Measurements from ENCODE around the gene SEMA7A. TPM values are rescaled to one million over a fixed set of nuclear protein-coding genes. Genes with fewer than 3 reads are reported as not detected.
A peak's percentile ranks its signal among the peaks of the same experiment; 100 is the strongest.

SEMA7A gene
- total and polyA plus RNA-seq, 4 experiments from 2014 or later = 0.10 to 1.9 (median 1.2) TPM; not detected in 1

DNA sequence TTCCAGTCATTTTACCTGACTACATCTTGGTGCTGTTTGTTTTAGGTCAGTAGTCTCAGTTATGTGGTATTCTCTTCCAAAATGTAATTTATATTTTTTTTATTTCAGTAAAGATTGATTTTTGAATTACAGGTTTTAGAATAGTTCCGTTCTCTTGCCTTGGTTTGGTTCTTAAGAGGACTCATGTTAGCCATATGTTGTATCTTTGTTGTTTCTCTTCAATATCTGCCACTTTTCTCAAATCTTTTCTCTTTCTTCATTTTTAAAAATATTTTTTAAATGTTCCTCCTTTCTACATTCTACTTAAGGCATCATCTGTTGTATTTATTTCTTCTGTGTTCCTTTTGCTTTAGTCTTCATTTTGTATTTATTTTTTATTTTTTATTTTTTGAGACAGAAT lies 32.8 kb upstream of the SEMA7A start:
- Histone ChIP-seq H3K36me3 (ENCODE audit: insufficient read depth, low read length) (no peaks in the 10 kb centered on the region), H3K27ac (ENCODE audit: low read depth, low read length) (no peak overlapping the region), H3K4me1 (ENCODE audit: insufficient read depth, low read length) (peaks cover 29% of the 10 kb centered on the region), H3K4me3 (ENCODE audit: low read length in 2 of 2) (no peak overlapping the region), H3K27me3 (ENCODE audit: insufficient read depth, low read length) (no peaks in the 10 kb centered on the region), H3K9me3 (ENCODE audit: control insufficient read depth in 1 of 2, low read length in 2 of 2) (no peaks in the 10 kb centered on the region)
- intact Hi-C loops (cut with micrococcal nuclease) = no loop called here
- POLR2A ChIA-PET (ENCODE audit: partially characterized antibody) = no interaction called here
- H3K4me1 Mint-ChIP-seq = peaks cover 21 to 27% (median 24%) of the 10 kb centered on the region in 4 donors
- no peaks in the 10 kb centered on the region for H3K9me3 Mint-ChIP-seq
- no peak overlapping the region for H3K4me3 Mint-ChIP-seq
- H3K27ac Mint-ChIP-seq = no peak overlapping the region
- CTCF ChIA-PET (ENCODE audit: partially characterized antibody) = no interaction called here
- DNase-seq = no peak
- H3K27me3 Mint-ChIP-seq = no peaks in the 10 kb centered on the region
- H3K36me3 Mint-ChIP-seq = peaks cover 13 to 27% of the 10 kb centered on the region in 2 donors

DNA sequence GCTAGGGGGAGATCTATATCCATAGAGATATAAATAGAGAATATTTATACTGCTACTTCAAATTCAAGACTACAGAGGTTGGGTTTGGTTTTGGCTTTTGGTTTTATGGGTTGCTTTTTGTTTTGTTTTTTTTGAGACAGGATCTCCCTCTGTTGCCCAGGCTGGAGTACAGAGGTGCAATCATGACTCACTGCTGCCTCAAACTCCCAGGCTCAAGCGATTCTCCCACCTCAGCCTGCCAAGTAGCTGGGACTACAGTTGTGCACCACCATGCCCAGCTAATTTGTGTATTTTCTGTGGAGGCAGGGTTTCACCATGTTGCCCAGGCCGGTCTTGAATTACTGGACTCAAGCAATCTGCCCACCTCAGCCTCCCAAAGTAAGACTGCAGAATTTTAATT lies 31.1 kb upstream of the SEMA7A start:
- Mint-ChIP-seq H3K4me3 (no peak overlapping the region), H3K27me3 (no peaks in the 10 kb centered on the region), H3K9me3 (no peaks in the 10 kb centered on the region), H3K36me3 (peaks cover 17 to 21% of the 10 kb centered on the region in 2 donors), H3K4me1 (peaks cover 28 to 40% (median 35%) of the 10 kb centered on the region in 4 donors), H3K27ac (peak overlapping the region in 1 of 7 donors; percentile 29)
- Histone ChIP-seq H3K27me3 (ENCODE audit: insufficient read depth, low read length) (no peaks in the 10 kb centered on the region), H3K27ac (ENCODE audit: low read depth, low read length) (no peak overlapping the region), H3K9me3 (ENCODE audit: control insufficient read depth in 1 of 2, low read length in 2 of 2) (no peaks in the 10 kb centered on the region), H3K36me3 (ENCODE audit: insufficient read depth, low read length) (no peaks in the 10 kb centered on the region), H3K4me1 (ENCODE audit: insufficient read depth, low read length) (peaks cover 38% of the 10 kb centered on the region), H3K4me3 (ENCODE audit: low read length in 2 of 2) (no peak overlapping the region)
- ChIA-PET POLR2A (ENCODE audit: partially characterized antibody) (interaction anchor here (0.6 kb wide), 1 partner anchor 10 kb away, joined by 3 read pairs; no protein-coding TSS in a partner anchor), CTCF (ENCODE audit: partially characterized antibody) (no interaction called here)
- no peak for DNase-seq
- intact Hi-C loops (cut with micrococcal nuclease) = no loop called here

DNA sequence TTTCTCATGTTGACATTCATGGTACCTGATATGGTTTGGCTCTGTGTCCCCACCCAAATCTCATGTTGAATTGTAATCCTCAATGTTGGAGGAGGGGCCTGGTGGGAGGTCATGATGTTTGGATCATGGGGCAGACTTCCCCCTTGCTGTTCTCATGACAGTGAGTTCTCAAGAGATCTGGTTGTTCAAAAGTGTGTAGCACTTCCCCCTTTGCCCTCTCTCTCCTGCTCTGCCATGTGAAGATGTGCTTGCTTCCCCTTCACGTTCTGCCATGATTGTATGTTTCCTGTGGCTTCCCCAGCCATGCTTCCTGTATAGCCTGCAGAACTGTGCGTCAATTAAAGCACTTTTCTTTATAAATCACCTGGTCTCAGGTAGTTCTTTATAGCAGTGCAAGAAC lies 30.5 kb upstream of the SEMA7A start:
- intact Hi-C loops (cut with micrococcal nuclease) = no loop called here

DNA sequence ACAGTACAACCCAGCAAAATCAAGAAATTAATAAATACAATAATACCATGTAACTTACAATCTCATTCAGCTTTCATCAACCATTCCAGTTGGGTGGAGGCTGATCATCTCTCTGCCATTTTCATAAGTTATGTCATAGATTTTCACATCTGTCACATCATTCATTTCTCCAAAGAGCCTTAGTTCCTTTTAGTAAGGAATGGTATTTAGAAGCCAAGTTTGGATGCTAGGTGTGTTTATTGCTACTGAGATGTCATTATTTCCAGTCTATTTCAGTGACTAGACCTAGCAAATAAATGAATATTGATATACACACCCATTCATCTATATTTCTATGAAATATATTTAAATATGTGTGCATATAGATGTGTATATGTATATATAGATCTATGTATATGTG lies 29.9 kb upstream of the SEMA7A start:
- H3K27me3 ChIP-seq (ENCODE audit: insufficient read depth, low read length) = no peaks in the 10 kb centered on the region
- ChIA-PET CTCF (ENCODE audit: partially characterized antibody) (no interaction called here), POLR2A (ENCODE audit: partially characterized antibody) (no interaction called here)
- DNase-seq = no peak
- no peaks in the 10 kb centered on the region for H3K36me3 ChIP-seq (ENCODE audit: insufficient read depth, low read length)
- Mint-ChIP-seq H3K4me1 (peaks cover 30 to 46% (median 40%) of the 10 kb centered on the region in 4 donors), H3K27ac (peak overlapping the region in 1 of 7 donors; percentile 60), H3K36me3 (peaks cover 13 to 23% of the 10 kb centered on the region in 2 donors), H3K4me3 (peak overlapping the region in 1 of 8 donors; percentile 55), H3K27me3 (no peaks in the 10 kb centered on the region), H3K9me3 (no peaks in the 10 kb centered on the region)
- no peak overlapping the region for H3K27ac ChIP-seq (ENCODE audit: low read depth, low read length)
- H3K4me1 ChIP-seq (ENCODE audit: insufficient read depth, low read length) = peaks cover 40% of the 10 kb centered on the region
- no peak overlapping the region for H3K4me3 ChIP-seq (ENCODE audit: low read length in 2 of 2)
- intact Hi-C loops (cut with micrococcal nuclease) = no loop called here
- H3K9me3 ChIP-seq (ENCODE audit: control insufficient read depth in 1 of 2, low read length in 2 of 2) = no peaks in the 10 kb centered on the region

More for the DNA sequence above, 30.5 kb upstream of the SEMA7A start:
- POLR2A ChIA-PET (ENCODE audit: partially characterized antibody) = interaction anchor here (0.6 kb wide), 1 partner anchor 10 kb away, joined by 3 read pairs; no protein-coding TSS in a partner anchor
- CTCF ChIA-PET (ENCODE audit: partially characterized antibody) = no interaction called here
- Histone ChIP-seq H3K4me3 (ENCODE audit: low read length in 2 of 2) (no peak overlapping the region), H3K27ac (ENCODE audit: low read depth, low read length) (no peak overlapping the region), H3K9me3 (ENCODE audit: control insufficient read depth in 1 of 2, low read length in 2 of 2) (no peaks in the 10 kb centered on the region), H3K36me3 (ENCODE audit: insufficient read depth, low read length) (no peaks in the 10 kb centered on the region), H3K4me1 (ENCODE audit: insufficient read depth, low read length) (peaks cover 40% of the 10 kb centered on the region), H3K27me3 (ENCODE audit: insufficient read depth, low read length) (no peaks in the 10 kb centered on the region)
- H3K9me3 Mint-ChIP-seq = no peaks in the 10 kb centered on the region
- H3K27ac Mint-ChIP-seq = peak overlapping the region in 2 of 7 donors; percentile 13 to 18
- no peaks in the 10 kb centered on the region for H3K27me3 Mint-ChIP-seq
- H3K4me1 Mint-ChIP-seq = peaks cover 28 to 40% (median 35%) of the 10 kb centered on the region in 4 donors
- H3K36me3 Mint-ChIP-seq = peaks cover 16 to 21% of the 10 kb centered on the region in 2 donors
- peak overlapping the region in 2 of 8 donors; percentile 7 to 60 for H3K4me3 Mint-ChIP-seq
- no peak for DNase-seq

DNA sequence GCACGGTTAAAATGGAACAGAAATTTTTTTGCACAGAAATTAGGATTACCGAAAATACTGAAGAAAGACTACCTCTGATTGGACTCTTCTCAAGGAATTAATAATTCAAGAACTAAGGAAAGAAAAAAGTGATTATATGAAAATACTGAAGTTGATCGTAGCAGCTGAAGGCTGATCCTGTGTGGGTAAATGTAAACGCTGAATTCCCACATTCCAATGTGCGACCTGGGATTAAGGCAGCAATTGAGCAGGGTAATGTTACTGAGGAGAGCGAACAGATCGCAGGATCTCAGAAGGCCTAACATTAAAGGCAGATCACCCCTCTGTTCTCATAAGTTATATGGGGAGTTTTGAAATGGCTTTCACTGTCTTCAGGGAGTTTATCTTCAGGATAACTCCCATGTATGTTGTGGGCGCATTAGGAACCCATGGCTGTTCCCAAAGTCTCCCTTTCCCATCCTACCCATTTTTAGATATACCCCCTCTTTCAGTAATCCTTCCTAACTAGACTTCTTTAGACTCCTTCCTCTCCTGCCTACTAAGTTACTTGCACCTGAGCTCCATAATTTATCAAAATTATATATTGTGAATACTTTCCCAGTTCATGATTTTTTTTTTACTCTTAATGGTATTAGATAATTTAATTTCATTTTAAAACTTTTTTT lies 28.2 kb upstream of the SEMA7A start:
- Mint-ChIP-seq H3K27me3 (no peaks in the 10 kb centered on the region), H3K9me3 (no peaks in the 10 kb centered on the region), H3K4me1 (peaks cover 32 to 53% (median 43%) of the 10 kb centered on the region in 4 donors), H3K4me3 (peak overlapping the region; percentile 88 to 98 (median 94)), H3K27ac (peak overlapping the region; percentile 66 to 96 (median 92)), H3K36me3 (peaks cover 17 to 29% of the 10 kb centered on the region in 2 donors)
- ChIA-PET POLR2A (ENCODE audit: partially characterized antibody) (interaction anchor here (0.6 to 2.8 kb wide), 9 partner anchors 14 to 990 kb away, joined by 3 to 27 read pairs (median 3); partner anchors contain the start of genes ARID3B, SEMA7A and SIN3A), CTCF (ENCODE audit: partially characterized antibody) (interaction anchor here (0.7 to 1.9 kb wide), 4 partner anchors 28 to 1210 kb away, joined by 3 to 9 read pairs (median 4); no protein-coding TSS in a partner anchor)
- H3K36me3 ChIP-seq (ENCODE audit: insufficient read depth, low read length) = no peaks in the 10 kb centered on the region
- no peak for DNase-seq
- no peaks in the 10 kb centered on the region for H3K27me3 ChIP-seq (ENCODE audit: insufficient read depth, low read length)
- peak overlapping the region; percentile 78 to 100 for H3K4me3 ChIP-seq (ENCODE audit: low read length in 2 of 2)
- intact Hi-C loops (cut with micrococcal nuclease) = loop anchor here (1.0 to 2.0 kb wide), 6 partner anchors 23 to 476 kb away; partner anchors contain the start of genes ARID3B, CLK3 and COX5A
- peaks cover 40% of the 10 kb centered on the region for H3K4me1 ChIP-seq (ENCODE audit: insufficient read depth, low read length)
- H3K27ac ChIP-seq (ENCODE audit: low read depth, low read length) = peak overlapping the region; percentile 84
- no peaks in the 10 kb centered on the region for H3K9me3 ChIP-seq (ENCODE audit: control insufficient read depth in 1 of 2, low read length in 2 of 2)

DNA sequence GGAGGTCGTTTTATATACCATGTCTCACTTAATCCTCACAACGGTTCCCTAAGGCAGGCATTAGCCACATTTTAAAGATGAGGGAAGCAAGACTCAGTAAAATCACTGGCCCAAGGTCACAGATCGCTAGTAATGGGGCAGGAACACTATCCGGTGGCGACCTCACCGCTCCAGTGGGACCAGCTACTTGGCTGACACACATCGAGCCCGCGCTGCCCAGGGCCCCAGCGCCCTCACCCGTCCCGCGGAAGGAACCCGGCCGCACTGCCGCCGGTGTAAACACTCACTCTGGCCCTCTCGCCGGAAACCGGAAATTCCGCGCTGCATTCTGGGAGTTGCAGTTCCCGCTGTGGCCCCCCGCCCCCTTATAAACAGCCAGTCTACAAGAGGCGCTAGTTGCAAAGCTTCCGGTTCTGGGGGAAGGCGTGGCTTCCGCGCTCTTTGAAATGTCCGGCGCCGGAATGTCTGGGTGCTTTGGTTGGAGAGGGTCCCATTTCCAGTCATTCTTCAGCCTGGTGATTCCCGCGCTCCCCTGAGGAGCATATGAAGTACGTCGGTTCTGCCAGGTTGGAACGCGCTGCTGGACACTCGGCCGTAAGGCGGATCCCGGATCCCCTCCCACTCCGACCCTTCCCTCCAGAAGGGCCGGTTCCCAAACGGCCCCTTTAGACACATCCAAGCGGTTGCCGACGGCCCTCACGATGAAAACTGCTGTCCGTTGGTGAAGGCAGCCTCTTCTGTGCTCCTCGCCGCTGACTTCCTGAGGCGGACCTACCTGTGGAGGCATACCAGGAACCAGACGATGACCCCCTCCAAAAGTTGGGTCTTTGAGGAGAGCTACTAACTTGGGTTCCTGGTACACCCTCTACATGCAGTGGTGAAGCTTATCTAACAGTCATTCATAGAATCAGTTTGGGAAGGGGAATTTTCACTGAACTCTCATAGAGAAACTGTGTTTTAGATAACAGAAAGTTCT lies 27.4 kb upstream of the SEMA7A start, which contains the start of gene UBL7:
Gene UBL7, minus strand, starts transcription at position 290 of the 976 bp plus-strand sequence. CDS start 2,293 bp downstream, outside the sequence.
- no peaks in the 10 kb centered on the region for H3K27me3 ChIP-seq (ENCODE audit: insufficient read depth, low read length)

More for the DNA sequence above, 27.4 kb upstream of the SEMA7A start, which contains the start of gene UBL7:
- H3K27ac ChIP-seq (ENCODE audit: low read depth, low read length) = peak within 1 kb of the TSS; percentile 84
- POLR2A ChIA-PET (ENCODE audit: partially characterized antibody) = interaction anchor here (0.6 to 2.8 kb wide), 17 partner anchors 13 to 907 kb away, joined by 3 to 27 read pairs (median 4); partner anchors contain the start of genes ARID3B, MAN2C1, PML and SEMA7A
- CTCF ChIA-PET (ENCODE audit: partially characterized antibody) = interaction anchor here (0.8 to 1.9 kb wide), 4 partner anchors 28 to 87 kb away, joined by 3 to 9 read pairs (median 6); no protein-coding TSS in a partner anchor
- H3K36me3 ChIP-seq (ENCODE audit: insufficient read depth, low read length) = peaks cover 5% of the 10 kb centered on the region
- peaks cover 40% of the 10 kb centered on the region for H3K4me1 ChIP-seq (ENCODE audit: insufficient read depth, low read length)
- intact Hi-C loops (cut with micrococcal nuclease) = loop anchor here (1.0 to 2.0 kb wide), 6 partner anchors 22 to 477 kb away; partner anchors contain the start of genes ARID3B, CLK3 and COX5A
- H3K9me3 ChIP-seq (ENCODE audit: control insufficient read depth in 1 of 2, low read length in 2 of 2) = no peaks in the 10 kb centered on the region
- Mint-ChIP-seq H3K36me3 (peaks cover 21 to 35% of the 10 kb centered on the region in 2 donors), H3K27ac (peak within 1 kb of the TSS; percentile 66 to 96 (median 92)), H3K27me3 (no peaks in the 10 kb centered on the region), H3K9me3 (no peaks in the 10 kb centered on the region), H3K4me3 (peak within 1 kb of the TSS; percentile 88 to 98 (median 94)), H3K4me1 (peaks cover 32 to 53% (median 46%) of the 10 kb centered on the region in 4 donors)
- H3K4me3 ChIP-seq (ENCODE audit: low read length in 2 of 2) = peak within 1 kb of the TSS; percentile 78 to 100
- DNase-seq = peak; percentile 89 to 97 (median 91)
